A673 (cell line): ENCODE results near the gene VEGFB. TPM values are rescaled to one million over a fixed set of nuclear protein-coding genes. Genes with fewer than 3 reads are reported as not detected.

Experiments used
- BruUV-seq: library from RNA; stranded (reverse); fragments of 400-500 nt; replicated peaks from 2 replicates; lab custom pipeline; 2021; lab: Mats Ljungman, UMichigan
- CTCF ChIA-PET: fragments of 300-600 bp; sonication (Branson Sonifier 250); formaldehyde crosslinking; loops from one replicate; lab custom pipeline; 2022; ENCODE audit warnings: antibody characterized with exemption; lab: Charles Lee
- POLR2A ChIA-PET: fragments of 300-600 bp; sonication (Branson Sonifier 250); formaldehyde crosslinking; loops from one replicate; lab custom pipeline; 2022; ENCODE audit warnings: antibody characterized with exemption; ENCODE audit not compliant: low non-redundant PET; lab: Charles Lee
- DNase-seq: peaks from one replicate; pipeline ENCODE4 v3.0.0-alpha.2; 2015; ENCODE audit warnings: low spot score
- H3K27ac ChIP-seq: fragments of 200-600 bp; sonication (generic); 2 replicates; pipeline ENCODE4 v1.5.1; 2016; ENCODE audit warnings: mixed run types, low read depth, mild to moderate bottlenecking, mixed read lengths, antibody characterized with exemption, low read length; ENCODE audit not compliant: poor library complexity, severe bottlenecking
- H3K27me3 ChIP-seq: fragments of 200-600 bp; sonication (generic); replicated peaks from 2 replicates; pipeline ENCODE4 v1.6.1; 2017; ENCODE audit warnings: mixed run types, low read depth, mild to moderate bottlenecking, mixed read lengths, antibody characterized with exemption, low read length; ENCODE audit not compliant: insufficient read depth, poor library complexity
- H3K36me3 ChIP-seq: fragments of 200-600 bp; sonication (generic); 2 replicates; pipeline ENCODE4 v1.6.1; 2016; ENCODE audit warnings: mixed run types, mild to moderate bottlenecking, mixed read lengths, antibody characterized with exemption, low read length; ENCODE audit not compliant: insufficient read depth, poor library complexity, severe bottlenecking
- H3K4me1 ChIP-seq: fragments of 200-600 bp; sonication (generic); 2 replicates; pipeline ENCODE4 v1.6.1; 2017; ENCODE audit warnings: mixed run types, mild to moderate bottlenecking, mixed read lengths, antibody characterized with exemption, low read length; ENCODE audit not compliant: insufficient read depth, poor library complexity, severe bottlenecking
- H3K4me3 ChIP-seq: fragments of 200-600 bp; sonication (generic); 2 replicates; pipeline ENCODE4 v1.5.1; 2016; ENCODE audit warnings: low read depth, mixed run types, mild to moderate bottlenecking, mixed read lengths, low read length; ENCODE audit not compliant: poor library complexity, severe bottlenecking
- H3K9me3 ChIP-seq: fragments of 200-600 bp; sonication (generic); 2 replicates; pipeline ENCODE4 v1.6.1; 2016; ENCODE audit warnings: mixed run types, low read depth, mild to moderate bottlenecking, mixed read lengths, antibody characterized with exemption, low read length; ENCODE audit not compliant: poor library complexity, severe bottlenecking
- CTCF ChIP-seq: fragments of 300-800, 200-600 bp; sonication (generic); conservative IDR thresholded peaks from 2 replicates; pipeline ENCODE4 v1.5.1; 2017; ENCODE audit warnings: low read depth, mild to moderate bottlenecking, antibody characterized with exemption, low read length, moderate library complexity, mixed read lengths
- EZH2 ChIP-seq: fragments of 200-600 bp; sonication (generic); IDR thresholded peaks from 2 replicates; pipeline ENCODE4 v1.6.1; 2017; ENCODE audit warnings: borderline replicate concordance, low read depth, mild to moderate bottlenecking, mixed read lengths, antibody characterized with exemption, low read length; ENCODE audit not compliant: poor library complexity, severe bottlenecking
- intact Hi-C: fragments of 100-400 bp; cut with micrococcal nuclease; formaldehyde crosslinking; loops from one replicate; pipeline ENCODE4 v1.10.0; 2022; ENCODE audit not compliant: unreplicated experiment
- total RNA-seq: library from RNA; stranded (reverse); gene quantifications from 2 replicates; pipeline ENCODE4 v1.2.3, GENCODE V29; 2021

The VEGFB gene
- total RNA-seq, 1 experiment from 2014 or later, result 93.3 TPM

GRCh38 chr11:64211181-64211872, 23.1 kb upstream of the VEGFB start:
- CTCF ChIA-PET, result interaction anchor here (0.5 kb wide), 1 partner anchor 41 kb away, joined by 6 read pairs; no protein-coding TSS in a partner anchor
- no peaks in the 10 kb centered on the region for H3K27me3 ChIP-seq
- TF ChIP-seq EZH2 (no peak), CTCF (no peak)
- no peak overlapping the region for H3K4me3 ChIP-seq
- BruUV-seq, result no TSS peak
- intact Hi-C loops, result no loop called here
- DNase-seq, result no peak
- POLR2A ChIA-PET, result interaction anchor here (0.5 to 0.6 kb wide), 3 partner anchors 14 to 77 kb away, joined by 4 to 8 read pairs (median 7); no protein-coding TSS in a partner anchor
- no peak overlapping the region for H3K27ac ChIP-seq
- H3K9me3 ChIP-seq, result no peaks in the 10 kb centered on the region
- H3K4me1 ChIP-seq, result peaks cover 50% of the 10 kb centered on the region
- H3K36me3 ChIP-seq, result peaks cover 19% of the 10 kb centered on the region

GRCh38 chr11:64216879-64217278, 17.5 kb upstream of the VEGFB start:
- H3K9me3 ChIP-seq, result no peaks in the 10 kb centered on the region
- intact Hi-C loops, result no loop called here
- CTCF ChIA-PET, result interaction anchor here (0.8 to 1.1 kb wide), 2 partner anchors 12 to 88 kb away, joined by 4 to 7 read pairs; no protein-coding TSS in a partner anchor
- peaks cover 14% of the 10 kb centered on the region for H3K4me1 ChIP-seq
- POLR2A ChIA-PET, result no interaction called here
- peaks cover 44% of the 10 kb centered on the region for H3K36me3 ChIP-seq
- H3K27me3 ChIP-seq, result no peaks in the 10 kb centered on the region
- TF ChIP-seq CTCF (peak; percentile 41; the same call in 1 of the 2 replicates), EZH2 (no peak)
- DNase-seq, result no peak
- H3K27ac ChIP-seq, result no peak overlapping the region
- no TSS peak for BruUV-seq
- no peak overlapping the region for H3K4me3 ChIP-seq

- intact Hi-C loops, result no loop called here
- Histone ChIP-seq H3K4me3 (no peak overlapping the region), H3K27me3 (no peaks in the 10 kb centered on the region), H3K27ac (no peak overlapping the region), H3K36me3 (peaks cover 48% of the 10 kb centered on the region), H3K4me1 (peaks cover 14% of the 10 kb centered on the region), H3K9me3 (no peaks in the 10 kb centered on the region)
- ChIA-PET CTCF (no interaction called here), POLR2A (no interaction called here)
- DNase-seq, result no peak
- TF ChIP-seq EZH2 (no peak), CTCF (no peak)
- no TSS peak for BruUV-seq
These were observed 15.6 kb upstream of the VEGFB start for GRCh38 chr11:64218628-64219353.
